ENCODE measurements around the gene HEXIM2.

Gene HEXIM2

DNA sequence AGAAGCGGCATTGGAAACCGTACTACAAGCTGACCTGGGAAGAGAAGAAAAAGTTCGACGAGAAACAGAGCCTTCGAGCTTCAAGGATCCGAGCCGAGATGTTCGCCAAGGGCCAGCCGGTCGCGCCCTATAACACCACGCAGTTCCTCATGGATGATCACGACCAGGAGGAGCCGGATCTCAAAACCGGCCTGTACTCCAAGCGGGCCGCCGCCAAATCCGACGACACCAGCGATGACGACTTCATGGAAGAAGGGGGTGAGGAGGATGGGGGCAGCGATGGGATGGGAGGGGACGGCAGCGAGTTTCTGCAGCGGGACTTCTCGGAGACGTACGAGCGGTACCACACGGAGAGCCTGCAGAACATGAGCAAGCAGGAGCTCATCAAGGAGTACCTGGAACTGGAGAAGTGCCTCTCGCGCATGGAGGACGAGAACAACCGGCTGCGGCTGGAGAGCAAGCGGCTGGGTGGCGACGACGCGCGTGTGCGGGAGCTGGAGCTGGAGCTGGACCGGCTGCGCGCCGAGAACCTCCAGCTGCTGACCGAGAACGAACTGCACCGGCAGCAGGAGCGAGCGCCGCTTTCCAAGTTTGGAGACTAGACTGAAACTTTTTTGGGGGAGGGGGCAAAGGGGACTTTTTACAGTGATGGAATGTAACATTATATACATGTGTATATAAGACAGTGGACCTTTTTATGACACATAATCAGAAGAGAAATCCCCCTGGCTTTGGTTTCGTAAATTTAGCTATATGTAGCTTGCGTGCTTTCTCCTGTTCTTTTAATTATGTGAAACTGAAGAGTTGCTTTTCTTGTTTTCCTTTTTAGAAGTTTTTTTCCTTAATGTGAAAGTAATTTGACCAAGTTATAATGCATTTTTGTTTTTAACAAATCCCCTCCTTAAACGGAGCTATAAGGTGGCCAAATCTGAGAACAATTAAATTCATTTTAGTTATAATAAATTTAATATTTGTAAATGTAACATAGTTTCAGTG is 11.7 kb upstream of the HEXIM2 start:
- H3K9me3 ChIP-seq (ENCODE audit: low read depth, low read length): no peaks in the 10 kb centered on the region
- DNase-seq (ENCODE audit: low read depth, low spot score): no peak
- no peaks in the 10 kb centered on the region for H3K36me3 ChIP-seq (ENCODE audit: insufficient read depth, low read length)
- peak overlapping the region; percentile 87 for H3K27ac ChIP-seq
- TF ChIP-seq POLR2AphosphoS5 (IDR thresholded peaks at IDR 0.05; ENCODE audit: borderline replicate concordance, low read depth, low read length): no peak; the same call in 1 of the 2 replicates
- TF ChIP-seq FOXP2 (optimal IDR thresholded peaks at IDR 0.05; ENCODE audit: control extremely low read depth, extremely low read length, insufficient read depth): no peak
- no peak for TF ChIP-seq EZH2 (IDR thresholded peaks at IDR 0.05)
- H3K4me3 ChIP-seq: peak overlapping the region; percentile 97
- peak overlapping the region; percentile 92 for H3K9ac ChIP-seq (ENCODE audit: insufficient read length)

DNA sequence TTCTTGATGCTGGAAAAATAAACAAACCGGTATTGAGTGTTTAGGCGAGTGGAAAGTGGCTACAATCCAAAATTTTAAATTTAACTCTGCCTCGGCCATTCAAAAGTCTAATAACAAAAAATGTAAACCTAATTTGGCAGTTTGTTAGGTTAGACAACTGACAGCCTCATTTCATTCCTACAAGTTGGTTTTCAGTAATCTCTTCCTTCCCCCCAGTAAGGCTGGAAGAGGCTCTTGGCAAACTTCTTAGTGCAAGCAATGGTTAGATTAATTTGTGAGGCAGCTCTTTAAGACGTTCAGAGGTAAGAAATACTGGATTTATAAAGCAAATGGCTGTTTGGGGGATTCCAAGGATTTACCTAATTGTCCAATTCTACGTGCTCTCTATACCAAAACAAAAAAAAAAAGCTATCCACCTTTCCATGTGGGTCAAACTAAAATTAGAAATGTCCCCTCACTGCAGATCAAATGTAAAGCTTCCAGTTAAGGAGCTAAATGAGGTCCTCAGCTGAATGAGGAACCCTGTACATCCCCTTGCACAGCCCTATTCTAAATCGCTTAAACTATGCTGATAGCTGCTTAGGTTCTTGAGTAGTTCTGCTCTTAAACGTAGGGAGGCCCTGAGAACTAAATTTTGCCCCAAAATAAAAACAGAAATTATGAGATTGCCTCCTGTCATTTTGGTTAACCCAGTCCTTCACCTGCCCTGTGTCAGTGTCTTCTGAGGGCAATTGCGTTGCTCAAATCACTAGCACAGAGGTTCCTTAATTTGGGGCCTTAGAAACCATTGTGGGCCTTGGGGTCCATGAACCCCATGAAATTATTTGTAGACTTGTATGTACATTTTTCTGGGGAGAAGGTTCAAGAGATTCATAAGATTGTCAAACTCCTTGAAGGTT is 10.5 kb upstream of the HEXIM2 start:
- H3K9me3 ChIP-seq (ENCODE audit: low read depth, low read length): no peaks in the 10 kb centered on the region
- no peaks in the 10 kb centered on the region for H3K36me3 ChIP-seq (ENCODE audit: insufficient read depth, low read length)
- H3K9ac ChIP-seq (ENCODE audit: insufficient read length): peak overlapping the region; percentile 92
- TF ChIP-seq POLR2AphosphoS5 (IDR thresholded peaks at IDR 0.05; ENCODE audit: borderline replicate concordance, low read depth, low read length) (no peak), EZH2 (IDR thresholded peaks at IDR 0.05) (no peak), FOXP2 (optimal IDR thresholded peaks at IDR 0.05; ENCODE audit: control extremely low read depth, extremely low read length, insufficient read depth) (no peak)
- no peak for DNase-seq (ENCODE audit: low read depth, low spot score)
- H3K27ac ChIP-seq: peak overlapping the region; percentile 83
- H3K4me3 ChIP-seq: peak overlapping the region; percentile 97

- Histone ChIP-seq H3K27ac (no peak overlapping the region), H3K9me3 (ENCODE audit: low read depth, low read length) (no peaks in the 10 kb centered on the region), H3K36me3 (ENCODE audit: insufficient read depth, low read length) (no peaks in the 10 kb centered on the region), H3K9ac (ENCODE audit: insufficient read length) (no peak overlapping the region), H3K4me3 (no peak overlapping the region)
- no peak for DNase-seq (ENCODE audit: low read depth, low spot score)
- TF ChIP-seq FOXP2 (optimal IDR thresholded peaks at IDR 0.05; ENCODE audit: control extremely low read depth, extremely low read length, insufficient read depth) (no peak), POLR2AphosphoS5 (IDR thresholded peaks at IDR 0.05; ENCODE audit: borderline replicate concordance, low read depth, low read length) (no peak), EZH2 (IDR thresholded peaks at IDR 0.05) (no peak)
Measured at GRCh38 chr17:45155029-45155428, 6.6 kb upstream of the HEXIM2 start.

DNA sequence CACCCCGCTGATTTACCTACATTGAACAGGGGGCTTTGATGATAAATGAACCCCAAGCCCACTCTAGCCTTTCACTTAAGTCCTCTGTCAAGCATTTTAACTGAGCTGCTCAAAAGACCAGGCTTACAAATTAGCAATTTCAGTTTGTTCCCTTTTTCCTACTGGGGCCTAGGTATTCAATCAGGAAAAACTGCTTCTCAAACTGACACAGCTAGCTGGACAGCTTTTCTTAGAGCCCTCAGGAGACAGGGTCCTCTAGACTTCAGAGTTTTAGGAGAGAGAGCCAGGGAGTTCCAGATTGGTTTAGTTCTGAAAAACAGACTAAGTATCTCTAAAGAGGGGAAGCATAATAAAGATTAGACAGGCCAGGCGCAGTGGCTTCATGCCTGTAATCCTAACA is 6.2 kb upstream of the HEXIM2 start:
- TF ChIP-seq EZH2 (IDR thresholded peaks at IDR 0.05) (no peak), POLR2AphosphoS5 (IDR thresholded peaks at IDR 0.05; ENCODE audit: borderline replicate concordance, low read depth, low read length) (no peak), FOXP2 (optimal IDR thresholded peaks at IDR 0.05; ENCODE audit: control extremely low read depth, extremely low read length, insufficient read depth) (no peak)
- peak overlapping the region; percentile 72; the same call in 1 of the 2 replicates for H3K27ac ChIP-seq
- DNase-seq (ENCODE audit: low read depth, low spot score): no peak
- no peaks in the 10 kb centered on the region for H3K36me3 ChIP-seq (ENCODE audit: insufficient read depth, low read length)
- no peaks in the 10 kb centered on the region for H3K9me3 ChIP-seq (ENCODE audit: low read depth, low read length)
- no peak overlapping the region for H3K9ac ChIP-seq (ENCODE audit: insufficient read length)
- H3K4me3 ChIP-seq: no peak overlapping the region

DNA sequence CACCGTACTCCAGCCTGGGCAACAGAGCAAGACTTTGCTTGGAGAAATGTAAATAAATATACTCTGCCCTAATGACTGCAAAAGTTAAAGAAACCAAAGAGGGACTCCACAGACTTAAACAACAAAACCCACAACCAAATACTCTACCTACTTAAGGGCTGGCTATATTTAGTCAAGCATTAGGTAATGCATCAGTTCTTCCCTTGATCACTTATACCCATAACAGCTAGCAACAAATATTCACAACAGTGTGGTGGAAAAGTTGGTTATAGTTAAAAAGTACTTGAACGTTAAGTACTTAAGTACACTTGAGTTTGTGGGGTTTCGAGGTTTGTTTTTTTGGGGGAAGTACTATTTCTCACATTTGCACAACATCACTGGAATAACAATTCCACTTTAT is 5.4 kb upstream of the HEXIM2 start:
- Histone ChIP-seq H3K27ac (no peak overlapping the region), H3K36me3 (ENCODE audit: insufficient read depth, low read length) (no peaks in the 10 kb centered on the region), H3K4me3 (no peak overlapping the region), H3K9ac (ENCODE audit: insufficient read length) (no peak overlapping the region), H3K9me3 (ENCODE audit: low read depth, low read length) (no peaks in the 10 kb centered on the region)
- no peak for DNase-seq (ENCODE audit: low read depth, low spot score)
- TF ChIP-seq POLR2AphosphoS5 (IDR thresholded peaks at IDR 0.05; ENCODE audit: borderline replicate concordance, low read depth, low read length) (no peak), FOXP2 (optimal IDR thresholded peaks at IDR 0.05; ENCODE audit: control extremely low read depth, extremely low read length, insufficient read depth) (no peak), EZH2 (IDR thresholded peaks at IDR 0.05) (no peak)

- Histone ChIP-seq H3K27ac (peak overlapping the region; percentile 97), H3K9ac (ENCODE audit: insufficient read length) (peak overlapping the region; percentile 99)
- no peak for DNase-seq (ENCODE audit: low read depth, low spot score)
Measured at GRCh38 chr17:45160447-45161287, 1.0 kb upstream of the HEXIM2 start.

DNA sequence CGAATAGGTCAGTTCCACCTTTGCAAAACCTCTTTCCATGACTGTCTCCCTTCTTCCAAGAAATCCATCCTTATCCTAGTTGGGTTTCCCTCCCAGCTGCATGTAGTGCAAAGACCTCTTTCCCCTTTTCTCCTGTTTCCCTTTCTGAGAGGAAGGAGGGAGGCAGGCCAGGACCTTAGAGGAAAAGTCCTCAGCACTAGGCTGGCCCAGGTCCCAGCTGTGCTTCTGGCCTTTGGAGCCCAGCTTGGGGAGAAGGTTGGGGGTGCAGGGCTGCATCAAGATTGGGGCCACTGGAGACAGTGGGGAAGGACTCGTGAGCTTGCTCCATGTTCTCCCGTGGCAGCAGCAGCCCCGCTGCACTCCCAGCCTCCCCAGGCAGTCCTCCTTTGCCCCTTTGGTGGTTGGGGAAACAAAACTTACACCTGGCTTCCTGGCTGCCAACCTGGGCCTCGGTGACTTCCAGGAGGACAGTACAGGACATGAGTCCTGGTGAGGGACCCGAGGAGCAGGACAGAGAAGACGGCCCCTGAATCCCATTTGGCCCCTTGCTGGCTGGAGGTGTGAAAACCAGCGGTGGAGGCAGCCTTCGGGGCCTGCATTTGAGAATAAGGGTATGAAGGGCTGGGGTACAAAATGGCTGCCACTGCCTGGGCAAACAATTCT is 481 bp downstream of the HEXIM2 start:
- Histone ChIP-seq H3K36me3 (ENCODE audit: insufficient read depth, low read length) (no peaks in the 10 kb centered on the region), H3K9ac (ENCODE audit: insufficient read length) (peak overlapping the region; percentile 59), H3K9me3 (ENCODE audit: low read depth, low read length) (no peaks in the 10 kb centered on the region), H3K27ac (peak overlapping the region; percentile 36; the same call in 1 of the 2 replicates), H3K4me3 (peak overlapping the region; percentile 81)
- no peak for DNase-seq (ENCODE audit: low read depth, low spot score)
- TF ChIP-seq EZH2 (IDR thresholded peaks at IDR 0.05) (no peak), POLR2AphosphoS5 (IDR thresholded peaks at IDR 0.05; ENCODE audit: borderline replicate concordance, low read depth, low read length) (no peak), FOXP2 (optimal IDR thresholded peaks at IDR 0.05; ENCODE audit: control extremely low read depth, extremely low read length, insufficient read depth) (no peak)

More at GRCh38 chr17:45160447-45161287, 1.0 kb upstream of the HEXIM2 start:
- Histone ChIP-seq H3K9me3 (ENCODE audit: low read depth, low read length) (no peaks in the 10 kb centered on the region), H3K4me3 (peak overlapping the region; percentile 81), H3K36me3 (ENCODE audit: insufficient read depth, low read length) (no peaks in the 10 kb centered on the region)
- TF ChIP-seq FOXP2 (optimal IDR thresholded peaks at IDR 0.05; ENCODE audit: control extremely low read depth, extremely low read length, insufficient read depth) (no peak), EZH2 (IDR thresholded peaks at IDR 0.05) (no peak)

All from SK-N-MC (cell line).